Activated naive CD8-positive, alpha-beta T cell treated with anti-CD3 and anti-CD28 coated beads, Interleukin-2, amount 10 ng/mL, durations not matched to agents 7 days and 5 days (primary cell): ENCODE results near the gene FBXW5. TPM values are rescaled to one million over a fixed set of nuclear protein-coding genes. Genes with fewer than 3 reads are reported as not detected.

Experiments used
- ATAC-seq: fragments of 150-1000 bp; cut with Tn5 transposase; one replicate; pipeline ENCODE4 v1.10.0; 2021; ENCODE audit warnings: low read depth, moderate library complexity
- POLR2A ChIA-PET: fragments of 350-600 bp; sonication (Branson Sonifier 250); formaldehyde crosslinking; loops from one replicate; lab custom pipeline; 2021; ENCODE audit warnings: antibody characterized with exemption; lab: Charles Lee
- DNase-seq: peaks from one replicate; pipeline ENCODE4 v3.0.0; 2021
- H3K27ac Mint-ChIP-seq: one replicate; pipeline ENCODE4 v1.8.0; 2022; ENCODE audit warnings: mild to moderate bottlenecking, mixed read lengths
- H3K27me3 Mint-ChIP-seq: one replicate; pipeline ENCODE4 v1.8.0; 2022; ENCODE audit warnings: mild to moderate bottlenecking, moderate library complexity, mixed read lengths
- H3K36me3 Mint-ChIP-seq: one replicate; pipeline ENCODE4 v1.8.0; 2021; ENCODE audit warnings: mild to moderate bottlenecking, mixed read lengths
- H3K4me1 Mint-ChIP-seq: one replicate; pipeline ENCODE4 v1.8.0; 2021; ENCODE audit warnings: mixed read lengths
- H3K4me3 Mint-ChIP-seq: one replicate; pipeline ENCODE4 v1.8.0; 2022; ENCODE audit warnings: mild to moderate bottlenecking, moderate library complexity, mixed read lengths
- H3K9me3 Mint-ChIP-seq: one replicate; pipeline ENCODE4 v1.8.0; 2021; ENCODE audit warnings: mixed read lengths
- total RNA-seq, 2 experiments: library from RNA; stranded (reverse); gene quantifications; one replicate each; pipeline ENCODE4 v1.2.3, GENCODE V29; 2021

FBXW5 gene
- total RNA-seq, 2 experiments from 2014 or later: 103 to 104 TPM

DNA sequence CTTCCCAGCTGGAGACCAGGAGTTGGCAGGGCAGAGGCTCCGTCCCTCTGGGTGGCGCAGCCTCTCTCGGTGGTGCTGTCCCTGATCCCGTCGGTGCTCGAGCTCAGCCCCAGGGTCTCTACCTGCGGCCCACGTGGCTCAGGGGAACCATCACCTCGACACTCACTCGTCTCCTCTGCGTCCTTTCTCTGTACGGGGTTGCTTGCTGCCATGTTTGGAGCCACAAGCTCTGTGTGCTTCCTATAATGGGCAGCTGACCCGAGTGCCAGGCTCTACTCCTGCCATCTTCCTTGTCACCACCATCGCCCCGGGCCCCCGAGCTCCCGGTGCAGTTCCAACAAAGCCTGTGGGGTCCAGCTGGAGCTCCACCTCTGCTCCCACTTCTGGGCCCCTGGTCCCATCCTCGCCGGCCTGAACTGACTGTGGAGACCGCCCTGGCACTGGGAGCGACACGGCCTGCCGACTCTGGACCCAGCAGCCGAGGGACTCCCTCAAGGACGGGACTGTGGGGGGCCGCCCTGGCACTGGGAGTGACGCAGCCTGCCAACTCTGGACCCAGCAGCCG is 5.0 kb downstream of the FBXW5 start:
- Mint-ChIP-seq H3K4me3 (no peak overlapping the region), H3K27me3 (no peaks in the 10 kb centered on the region), H3K36me3 (peaks cover 12% of the 10 kb centered on the region), H3K4me1 (peaks cover 1% of the 10 kb centered on the region), H3K27ac (peak overlapping the region; percentile 48), H3K9me3 (no peaks in the 10 kb centered on the region)
- ATAC-seq: no peak
- POLR2A ChIA-PET: interaction anchor here (0.9 kb wide), 1 partner anchor 54 kb away, joined by 3 read pairs; the partner anchor contains the start of gene TRAF2
- DNase-seq: no peak

DNA sequence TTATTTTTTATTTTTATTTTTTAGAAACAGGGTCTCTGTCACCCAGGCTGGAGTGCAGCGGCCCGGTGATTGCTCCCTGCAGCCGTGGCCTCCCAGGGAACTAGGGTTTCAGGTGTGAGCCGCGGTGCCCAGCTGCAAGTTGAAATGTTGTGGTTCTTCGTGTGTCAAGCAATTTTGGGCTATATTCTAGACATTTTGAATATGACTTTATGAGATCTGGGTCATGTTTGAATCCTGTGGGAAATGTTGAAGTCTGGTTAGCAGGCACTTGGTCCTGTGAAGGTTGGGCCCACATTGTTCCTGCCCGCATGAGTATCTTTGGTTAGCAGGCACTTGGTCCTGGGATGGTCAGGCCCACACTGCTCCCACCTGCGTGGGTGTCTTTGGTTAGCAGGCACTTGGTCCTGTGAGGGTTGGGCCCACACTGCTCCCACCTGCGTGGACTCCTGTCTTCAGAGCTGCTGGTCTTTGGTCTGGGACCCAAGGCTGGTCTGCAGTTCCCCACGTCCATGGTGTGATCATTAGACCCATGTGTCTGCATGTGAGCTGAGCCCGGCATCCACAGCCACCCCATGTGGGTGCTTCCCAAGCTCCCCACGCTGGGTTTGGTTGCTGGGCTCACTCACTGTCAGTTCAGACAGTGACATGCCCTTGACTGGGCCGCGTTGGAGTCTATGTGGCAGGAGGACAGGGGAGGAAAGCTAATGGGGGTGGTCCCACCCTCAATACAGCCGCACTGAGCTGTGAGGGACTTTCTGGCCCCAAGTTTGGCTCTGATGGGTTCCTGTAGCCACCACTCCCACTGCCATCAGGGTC is 7.1 kb downstream of the FBXW5 start:
- H3K27me3 Mint-ChIP-seq: no peaks in the 10 kb centered on the region
- peaks cover 1% of the 10 kb centered on the region for H3K4me1 Mint-ChIP-seq
- no peaks in the 10 kb centered on the region for H3K9me3 Mint-ChIP-seq
- DNase-seq: no peak
- POLR2A ChIA-PET: no interaction called here
- H3K4me3 Mint-ChIP-seq: no peak overlapping the region
- no peak for ATAC-seq
- H3K36me3 Mint-ChIP-seq: peaks cover 17% of the 10 kb centered on the region
- H3K27ac Mint-ChIP-seq: no peak overlapping the region

GRCh38 chr9:136936645-136937170 is 7.8 kb downstream of the FBXW5 start:
- Mint-ChIP-seq H3K4me1 (peaks cover 1% of the 10 kb centered on the region), H3K27ac (peak overlapping the region; percentile 16), H3K4me3 (no peak overlapping the region), H3K27me3 (no peaks in the 10 kb centered on the region), H3K36me3 (peaks cover 19% of the 10 kb centered on the region), H3K9me3 (no peaks in the 10 kb centered on the region)
- no peak for ATAC-seq
- no peak for DNase-seq
- POLR2A ChIA-PET: no interaction called here

GRCh38 chr9:136935651-136936050 is 8.9 kb downstream of the FBXW5 start:
- Mint-ChIP-seq H3K36me3 (peaks cover 26% of the 10 kb centered on the region), H3K4me1 (peaks cover 1% of the 10 kb centered on the region), H3K4me3 (no peak overlapping the region), H3K27ac (no peak overlapping the region), H3K27me3 (no peaks in the 10 kb centered on the region), H3K9me3 (no peaks in the 10 kb centered on the region)
- POLR2A ChIA-PET: interaction anchor here (0.6 kb wide), 1 partner anchor 789 kb away, joined by 3 read pairs; no protein-coding TSS in a partner anchor
- no peak for ATAC-seq
- DNase-seq: no peak

GRCh38 chr9:136934277-136934676 is 10.3 kb downstream of the FBXW5 start:
- Mint-ChIP-seq H3K36me3 (peaks cover 34% of the 10 kb centered on the region), H3K27me3 (no peaks in the 10 kb centered on the region), H3K27ac (no peak overlapping the region), H3K4me1 (peaks cover 1% of the 10 kb centered on the region), H3K9me3 (no peaks in the 10 kb centered on the region), H3K4me3 (no peak overlapping the region)
- POLR2A ChIA-PET: no interaction called here
- no peak for ATAC-seq
- no peak for DNase-seq

DNA sequence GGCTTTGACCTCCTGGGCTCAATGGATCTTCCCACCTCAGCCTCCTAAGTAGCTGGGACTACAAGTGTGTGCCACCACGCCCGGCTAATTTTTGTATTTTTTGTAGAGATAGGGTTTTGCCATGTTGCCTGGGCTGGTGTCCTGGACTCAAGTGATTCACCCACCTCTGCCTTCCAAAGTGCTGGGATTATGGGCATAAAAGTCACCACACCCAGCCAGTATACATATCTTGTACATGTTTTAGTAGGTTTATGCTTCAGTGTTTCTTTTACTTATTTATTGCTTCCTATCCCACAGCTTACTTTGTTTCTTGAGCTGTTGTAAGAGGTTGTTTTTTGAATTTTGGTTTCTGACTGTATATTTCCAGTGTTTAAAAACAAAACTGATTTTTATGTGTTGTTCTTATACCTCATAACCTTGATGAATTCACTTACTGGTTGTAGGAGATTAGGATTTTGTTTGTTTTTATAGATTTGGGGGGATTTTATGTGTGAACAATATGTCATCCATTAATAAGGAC is 12.9 kb downstream of the FBXW5 start:
- H3K4me3 Mint-ChIP-seq: no peak overlapping the region
- ATAC-seq (no peak), DNase-seq (no peak)
- POLR2A ChIA-PET: no interaction called here
- no peaks in the 10 kb centered on the region for H3K9me3 Mint-ChIP-seq
- no peaks in the 10 kb centered on the region for H3K4me1 Mint-ChIP-seq
- H3K27ac Mint-ChIP-seq: no peak overlapping the region
- peaks cover 33% of the 10 kb centered on the region for H3K36me3 Mint-ChIP-seq
- H3K27me3 Mint-ChIP-seq: no peaks in the 10 kb centered on the region

- no peak for ATAC-seq
- Mint-ChIP-seq H3K4me3 (no peak overlapping the region), H3K36me3 (peaks cover 33% of the 10 kb centered on the region), H3K27me3 (no peaks in the 10 kb centered on the region), H3K27ac (no peak overlapping the region), H3K4me1 (no peaks in the 10 kb centered on the region), H3K9me3 (no peaks in the 10 kb centered on the region)
- POLR2A ChIA-PET: no interaction called here
- DNase-seq: no peak
Measured at GRCh38 chr9:136930014-136930413, 14.5 kb downstream of the FBXW5 start.

DNA sequence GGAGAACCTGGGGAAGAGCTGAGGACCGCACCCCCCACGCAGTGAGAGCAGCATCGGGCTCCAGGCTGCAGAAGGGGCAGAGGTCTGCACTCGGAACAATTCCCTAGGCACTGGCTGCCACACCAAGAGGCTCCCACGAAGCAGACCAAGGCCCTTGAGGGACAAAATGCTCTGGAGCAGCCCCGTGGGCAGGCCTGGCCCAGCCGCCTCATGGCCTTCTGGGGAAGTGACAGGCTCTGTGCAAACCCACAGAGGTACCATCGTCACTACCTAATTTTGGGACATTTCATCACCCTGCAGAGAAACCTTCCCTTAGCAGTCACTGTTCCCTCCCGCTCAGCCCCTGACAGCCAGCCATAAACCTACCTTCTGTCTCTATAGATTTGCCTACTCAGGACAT is 15.9 kb downstream of the FBXW5 start:
- Mint-ChIP-seq H3K36me3 (peaks cover 33% of the 10 kb centered on the region), H3K4me3 (no peak overlapping the region), H3K27me3 (no peaks in the 10 kb centered on the region), H3K27ac (no peak overlapping the region), H3K9me3 (no peaks in the 10 kb centered on the region), H3K4me1 (no peaks in the 10 kb centered on the region)
- POLR2A ChIA-PET: interaction anchor here (0.6 kb wide), 2 partner anchors 17 to 22 kb away, joined by 3 to 4 read pairs; partner anchors contain the start of gene C8G
- ATAC-seq: no peak
- no peak for DNase-seq

DNA sequence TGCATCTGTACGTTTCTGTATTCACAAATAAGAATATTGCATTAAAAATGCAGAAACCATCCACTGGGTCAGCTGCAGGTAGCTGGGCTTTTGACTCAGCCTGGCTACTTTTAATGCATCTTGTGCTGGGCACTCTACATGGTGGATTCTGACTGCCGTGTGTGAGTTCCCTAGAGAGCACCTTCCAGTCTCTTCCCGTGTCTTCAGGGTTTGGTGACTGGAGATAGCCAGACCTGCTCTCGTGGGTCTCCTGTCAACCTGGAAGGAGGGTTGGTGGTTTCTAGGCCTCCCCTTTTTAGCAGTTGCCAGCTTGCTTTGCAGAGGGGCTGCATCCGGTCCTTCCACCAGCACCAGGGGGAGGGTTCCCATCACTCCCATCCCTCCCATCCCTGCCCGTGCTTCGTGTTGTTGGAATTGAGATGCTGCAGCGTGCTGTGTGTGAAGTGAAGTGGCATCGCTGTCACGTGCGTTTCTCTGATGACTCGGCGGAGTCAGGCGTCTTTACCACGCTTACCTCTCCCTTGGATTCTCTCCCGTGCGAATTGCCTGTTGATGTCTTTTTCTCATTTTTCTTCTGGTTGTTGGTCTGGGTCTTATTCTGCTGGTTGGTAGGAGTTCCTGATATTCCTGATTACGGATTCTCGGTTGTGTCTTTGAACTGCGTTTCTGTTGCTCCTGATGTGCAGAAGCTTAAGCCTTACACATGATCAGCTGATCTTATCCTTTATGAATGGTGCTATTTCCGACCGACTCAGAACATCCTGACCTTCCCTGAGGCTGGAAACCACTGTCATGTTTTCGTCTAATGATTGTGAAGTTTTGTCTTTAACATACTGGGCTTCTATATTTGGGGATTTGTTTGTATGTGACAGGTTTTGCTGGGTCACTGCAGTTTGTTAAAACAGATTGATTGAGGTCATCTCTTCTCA is 16.9 kb downstream of the FBXW5 start:
- no peaks in the 10 kb centered on the region for H3K27me3 Mint-ChIP-seq
- POLR2A ChIA-PET: no interaction called here
- no peak overlapping the region for H3K27ac Mint-ChIP-seq
- no peak for ATAC-seq
- no peak for DNase-seq
- H3K9me3 Mint-ChIP-seq: no peaks in the 10 kb centered on the region
- peaks cover 28% of the 10 kb centered on the region for H3K36me3 Mint-ChIP-seq
- H3K4me3 Mint-ChIP-seq: no peak overlapping the region
- no peaks in the 10 kb centered on the region for H3K4me1 Mint-ChIP-seq

- no peaks in the 10 kb centered on the region for H3K9me3 Mint-ChIP-seq
- ATAC-seq: no peak
- POLR2A ChIA-PET: interaction anchor here (0.5 kb wide), 2 partner anchors 14 to 72 kb away, joined by 3 to 8 read pairs; no protein-coding TSS in a partner anchor
Measured at GRCh38 chr9:136926749-136927148, 17.8 kb downstream of the FBXW5 start.

GRCh38 chr9:136926154-136926704 is 18.3 kb downstream of the FBXW5 start:
- no peak overlapping the region for H3K4me3 Mint-ChIP-seq
- peaks cover 23% of the 10 kb centered on the region for H3K36me3 Mint-ChIP-seq
- ATAC-seq: no peak
- no peak for DNase-seq
- no peaks in the 10 kb centered on the region for H3K27me3 Mint-ChIP-seq
- no peaks in the 10 kb centered on the region for H3K4me1 Mint-ChIP-seq
- POLR2A ChIA-PET: interaction anchor here (0.5 kb wide), 2 partner anchors 13 to 72 kb away, joined by 3 to 8 read pairs; no protein-coding TSS in a partner anchor
- H3K27ac Mint-ChIP-seq: no peak overlapping the region
- H3K9me3 Mint-ChIP-seq: no peaks in the 10 kb centered on the region

More at GRCh38 chr9:136926749-136927148, 17.8 kb downstream of the FBXW5 start:
- Mint-ChIP-seq H3K27ac (no peak overlapping the region), H3K4me3 (no peak overlapping the region), H3K4me1 (no peaks in the 10 kb centered on the region), H3K27me3 (no peaks in the 10 kb centered on the region), H3K36me3 (peaks cover 24% of the 10 kb centered on the region)
- no peak for DNase-seq

DNA sequence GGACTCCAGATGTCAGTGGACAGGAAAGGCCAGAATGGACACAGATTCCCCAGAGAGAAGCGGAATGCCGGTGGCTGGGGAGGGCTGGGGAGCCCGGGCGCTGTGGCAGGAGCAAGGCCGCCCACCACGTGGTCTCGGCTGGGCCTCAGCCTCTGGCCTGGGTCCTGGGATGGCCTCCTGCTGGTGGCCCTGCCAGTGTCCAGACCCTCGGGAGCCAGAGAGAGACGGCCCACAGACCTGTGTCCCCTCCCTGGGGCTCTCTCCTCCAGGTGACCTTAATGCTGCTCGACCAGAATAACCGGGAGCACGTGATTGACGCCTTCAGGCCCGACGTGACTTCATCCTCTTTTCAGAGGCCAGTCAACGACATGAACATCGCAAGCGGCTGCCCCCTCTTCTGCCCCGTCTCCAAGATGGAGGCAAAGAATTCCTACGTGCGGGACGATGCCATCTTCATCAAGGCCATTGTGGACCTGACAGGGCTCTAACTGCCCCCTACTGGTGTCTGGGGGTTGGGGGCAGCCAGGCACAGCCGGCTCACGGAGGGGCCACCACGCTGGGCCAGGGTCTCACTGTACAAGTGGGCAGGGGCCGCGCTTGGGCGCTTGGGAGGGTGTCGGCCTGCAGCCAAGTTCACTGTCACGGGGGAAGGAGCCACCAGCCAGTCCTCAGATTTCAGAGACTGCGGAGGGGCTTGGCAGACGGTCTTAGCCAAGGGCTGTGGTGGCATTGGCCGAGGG is 19.0 kb downstream of the FBXW5 start:
- H3K27me3 Mint-ChIP-seq: no peaks in the 10 kb centered on the region
- H3K27ac Mint-ChIP-seq: no peak overlapping the region
- ATAC-seq (no peak), DNase-seq (no peak)
- peaks cover 18% of the 10 kb centered on the region for H3K36me3 Mint-ChIP-seq
- H3K9me3 Mint-ChIP-seq: no peaks in the 10 kb centered on the region
- POLR2A ChIA-PET: no interaction called here
- H3K4me1 Mint-ChIP-seq: no peaks in the 10 kb centered on the region
- H3K4me3 Mint-ChIP-seq: no peak overlapping the region
